Superior temporal gyrus (tissue), 1 donor: ENCODE results near the gene RHEBL1.

Source experiments
- DNase-seq: peaks from one replicate; pipeline ENCODE4 v3.0.0-alpha.2; 2016; ENCODE audit errors: extremely low spot score

The RHEBL1 gene, protein sequence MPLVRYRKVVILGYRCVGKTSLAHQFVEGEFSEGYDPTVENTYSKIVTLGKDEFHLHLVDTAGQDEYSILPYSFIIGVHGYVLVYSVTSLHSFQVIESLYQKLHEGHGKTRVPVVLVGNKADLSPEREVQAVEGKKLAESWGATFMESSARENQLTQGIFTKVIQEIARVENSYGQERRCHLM

DNA sequence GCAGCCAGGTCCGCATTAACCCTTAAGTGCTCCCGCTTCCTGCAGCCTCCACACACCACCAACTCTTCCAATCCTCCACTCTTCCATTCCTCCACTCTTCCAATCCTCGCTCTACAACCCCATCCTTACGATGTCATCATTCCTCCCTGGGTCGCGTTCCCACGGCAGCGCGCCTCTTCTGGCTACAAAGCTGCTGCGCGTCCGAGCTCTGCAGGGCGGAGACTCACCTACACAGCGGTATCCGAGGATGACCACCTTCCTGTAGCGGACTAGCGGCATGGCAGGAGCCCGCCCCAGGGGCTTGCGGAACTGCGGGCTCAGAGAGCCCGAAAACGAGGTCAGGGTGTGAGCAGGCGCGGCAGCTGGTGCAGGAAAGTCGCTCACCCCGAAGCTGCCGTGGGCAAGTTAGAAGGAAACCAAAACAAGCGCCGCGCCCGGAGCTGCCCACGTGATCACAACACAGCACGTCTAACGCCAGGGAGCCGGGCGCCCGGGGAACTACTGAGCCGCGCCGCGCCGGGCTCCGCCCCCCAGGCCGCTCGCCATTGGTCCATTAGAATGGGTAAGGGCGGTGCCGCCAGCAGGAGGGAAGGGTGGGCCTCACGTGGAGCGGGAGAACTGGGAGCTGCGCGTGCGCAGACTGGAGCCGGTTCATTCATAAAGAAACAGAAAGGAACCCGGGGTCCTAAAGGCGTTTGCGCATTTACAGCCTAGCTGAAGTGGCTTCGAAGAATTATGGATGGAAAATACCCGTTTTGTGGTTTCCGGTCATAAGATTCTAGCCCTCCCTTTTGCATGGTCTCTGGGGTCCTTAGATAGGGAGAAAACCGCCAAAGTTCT, at the start of gene RHEBL1:
RHEBL1 (minus strand) TSS at position 473 of the 840 bp plus-strand sequence; CDS start at position 279, 194 bp downstream.
- peak; percentile 96 for DNase-seq

DNA sequence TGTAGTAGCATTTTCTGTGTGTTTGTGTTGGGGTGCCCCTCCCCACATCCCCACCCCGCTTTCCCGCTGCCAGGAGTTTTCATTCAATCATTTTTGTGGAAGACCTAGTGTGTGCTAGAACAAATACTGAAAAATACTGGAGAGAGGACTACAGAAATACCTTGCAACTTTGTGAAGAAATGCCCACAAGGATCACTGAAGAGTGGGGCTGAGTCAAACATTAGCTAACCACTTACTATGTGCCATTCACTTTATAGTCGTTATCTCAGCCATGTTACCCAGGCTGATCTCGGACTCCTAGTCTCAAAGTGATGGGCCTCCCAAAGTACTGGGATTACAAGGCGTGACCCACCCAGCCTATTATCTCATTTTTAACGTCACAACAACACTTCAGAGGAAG, 41.4 kb upstream of the RHEBL1 start:
- no peak for DNase-seq

DNA sequence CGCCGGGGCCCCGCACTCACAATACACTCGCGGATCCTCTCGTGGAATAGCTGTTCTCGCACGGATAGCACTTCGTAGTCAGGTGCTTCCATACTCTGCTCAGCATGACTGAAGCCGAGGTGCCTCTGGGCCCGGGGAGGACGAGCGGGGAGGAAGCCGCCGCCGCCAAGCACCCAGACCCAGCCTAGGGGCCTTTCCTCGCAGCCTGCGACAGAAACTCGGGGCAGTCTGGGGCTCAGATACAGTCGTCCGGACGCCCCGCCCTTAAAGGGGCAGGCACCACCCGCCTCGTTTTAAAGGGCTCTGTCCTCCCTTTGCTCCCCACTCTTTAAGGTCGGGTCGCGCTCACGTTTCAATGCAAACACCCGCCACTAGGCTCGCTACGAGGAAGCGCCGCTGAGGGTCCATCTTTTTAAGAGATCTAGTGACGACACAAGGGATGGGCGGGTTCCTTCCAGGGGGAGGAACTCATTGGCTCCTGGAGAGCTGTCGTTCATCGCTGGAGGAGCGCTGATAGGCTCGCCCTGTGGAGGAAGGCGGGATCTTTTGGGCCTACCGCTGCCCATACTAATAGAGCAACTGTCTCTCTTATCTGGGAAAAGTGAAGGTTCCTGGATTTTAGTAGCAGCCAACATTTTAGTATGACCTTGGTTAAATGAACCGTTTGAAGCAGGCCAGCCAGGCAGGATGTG, 40.8 kb upstream of the RHEBL1 start, which contains the start of gene LMBR1L:
LMBR1L (minus strand) TSS at position 384 of the 692 bp plus-strand sequence; CDS start at position 92, 292 bp downstream.
- DNase-seq: peak; percentile 99

DNA sequence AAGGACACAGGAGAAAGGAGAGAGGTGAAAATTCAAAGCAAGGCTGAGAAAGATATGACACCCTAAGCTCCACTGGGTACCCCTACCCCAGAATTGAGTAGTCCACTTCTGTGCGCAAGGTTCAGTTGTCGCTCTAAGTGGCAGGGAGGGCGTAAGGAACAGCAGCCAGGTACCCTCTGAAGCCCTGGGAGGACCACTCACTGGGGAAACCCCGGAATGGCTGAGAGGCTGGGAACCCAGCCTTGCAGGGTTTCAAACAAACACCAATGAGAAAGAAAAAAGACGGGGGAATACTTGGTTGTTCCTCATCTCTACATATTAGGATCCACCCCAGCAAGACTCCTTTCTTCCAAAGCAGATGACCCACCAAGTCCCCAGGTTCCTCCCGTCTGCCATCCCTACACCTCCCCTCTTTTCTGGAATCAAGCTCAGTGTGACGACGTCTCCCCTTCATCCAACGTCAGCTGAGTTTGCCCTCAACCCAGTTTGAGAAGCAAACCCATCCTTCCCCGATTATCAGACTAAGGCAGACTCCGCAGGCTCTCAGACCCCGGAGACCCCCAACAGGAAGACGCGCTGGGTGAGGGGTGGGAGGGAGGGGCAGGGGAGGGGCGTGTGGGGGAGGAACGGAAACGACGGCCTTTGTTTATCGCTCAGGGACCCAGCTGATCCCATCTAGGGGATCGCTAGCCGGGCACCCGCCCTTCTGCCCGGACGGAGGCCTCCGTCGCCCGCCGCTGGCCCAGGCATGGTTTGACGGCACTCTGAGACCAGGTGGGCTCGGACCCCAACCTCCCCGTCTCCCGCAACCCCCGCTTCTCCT, 40.1 kb upstream of the RHEBL1 start:
- DNase-seq: no peak

DNA sequence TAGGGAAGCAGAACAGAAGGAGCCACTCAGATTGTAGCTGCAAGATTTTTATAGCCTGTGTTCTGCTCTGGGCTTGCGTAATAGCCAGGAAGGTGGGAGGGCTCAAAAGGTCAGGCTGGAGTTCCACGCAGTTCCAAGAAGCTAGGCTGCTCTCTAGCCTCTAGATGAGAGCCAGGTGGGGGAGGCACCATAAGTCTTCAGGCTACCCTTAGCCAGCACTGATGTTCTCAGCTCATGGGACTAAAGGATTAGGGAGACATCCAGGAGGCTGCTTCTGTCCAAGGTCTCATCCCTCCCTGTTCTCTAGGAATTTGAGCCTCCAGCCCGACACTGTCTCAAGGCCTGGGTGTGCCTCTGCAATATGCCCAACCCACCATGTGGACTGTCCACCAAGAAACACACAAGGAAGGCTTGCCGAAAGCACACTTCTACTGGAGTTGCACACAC, 39.2 kb upstream of the RHEBL1 start:
- DNase-seq: no peak

DNA sequence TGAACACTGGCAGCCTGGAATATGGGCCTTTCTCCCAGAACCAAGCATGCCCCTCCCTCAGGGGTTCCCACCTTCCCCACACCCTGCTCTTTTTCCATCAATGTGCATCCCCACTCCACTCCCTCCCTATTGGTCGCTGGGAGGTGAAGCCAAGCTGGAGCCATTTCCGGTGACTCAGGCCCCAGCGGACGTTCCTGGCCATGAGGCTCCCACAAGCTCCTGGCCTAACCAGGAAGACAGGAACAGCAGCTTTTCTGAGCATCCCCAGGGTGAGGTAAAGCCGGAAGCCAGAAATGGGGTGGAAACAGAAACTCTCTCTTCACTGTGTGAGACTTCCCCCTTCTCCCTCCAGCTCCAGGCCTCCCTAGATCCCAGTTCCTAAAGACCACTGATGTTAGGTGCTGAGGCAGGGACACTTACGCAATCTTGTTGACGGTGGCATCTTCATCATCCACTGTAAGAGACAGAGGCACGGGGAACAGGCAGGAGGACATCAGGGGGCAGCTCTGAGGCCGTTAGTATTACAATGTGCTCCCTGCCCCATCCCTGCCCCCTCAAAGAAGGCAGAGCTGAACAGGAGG, 35.8 kb upstream of the RHEBL1 start:
- no peak for DNase-seq

DNA sequence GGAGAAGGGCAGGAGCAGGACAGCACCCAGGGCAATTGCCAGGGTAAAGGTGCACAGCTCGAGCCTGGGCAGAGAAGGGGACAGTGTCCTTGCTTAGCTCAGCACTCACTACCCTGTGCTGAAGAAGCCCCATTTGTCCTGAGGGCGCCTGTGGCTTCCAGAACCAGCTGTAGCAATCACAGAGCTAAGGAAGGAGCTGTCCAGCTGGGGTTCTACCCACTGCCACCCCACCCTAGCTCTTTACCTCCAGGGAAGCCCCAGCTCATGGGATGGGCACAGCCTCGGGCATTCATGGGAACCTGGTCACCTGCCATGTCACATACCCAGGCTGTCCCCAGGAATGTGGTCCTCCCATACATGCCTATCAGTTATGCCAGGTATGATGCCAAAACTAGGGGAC, 35.0 kb upstream of the RHEBL1 start:
- no peak for DNase-seq

DNA sequence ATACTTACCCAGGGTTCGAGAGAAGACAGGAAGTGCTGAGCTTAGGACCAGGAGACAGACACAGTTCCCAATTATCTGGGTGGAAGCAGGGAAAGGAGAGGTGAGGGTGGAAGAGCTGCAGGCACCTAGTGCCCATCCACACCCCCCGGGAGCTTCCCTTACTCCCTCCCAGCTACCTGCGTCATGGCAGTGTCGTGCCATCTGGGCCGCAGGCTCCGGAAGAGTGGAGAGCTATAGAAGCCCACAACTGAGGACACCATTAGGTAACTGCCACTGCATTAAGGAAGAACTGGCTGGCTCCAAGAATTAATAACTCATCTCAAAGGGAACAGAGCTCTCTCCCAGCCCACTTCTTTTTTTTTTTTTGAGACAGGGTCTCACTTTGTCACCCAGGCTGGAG, 30.6 kb upstream of the RHEBL1 start:
- DNase-seq: no peak

DNA sequence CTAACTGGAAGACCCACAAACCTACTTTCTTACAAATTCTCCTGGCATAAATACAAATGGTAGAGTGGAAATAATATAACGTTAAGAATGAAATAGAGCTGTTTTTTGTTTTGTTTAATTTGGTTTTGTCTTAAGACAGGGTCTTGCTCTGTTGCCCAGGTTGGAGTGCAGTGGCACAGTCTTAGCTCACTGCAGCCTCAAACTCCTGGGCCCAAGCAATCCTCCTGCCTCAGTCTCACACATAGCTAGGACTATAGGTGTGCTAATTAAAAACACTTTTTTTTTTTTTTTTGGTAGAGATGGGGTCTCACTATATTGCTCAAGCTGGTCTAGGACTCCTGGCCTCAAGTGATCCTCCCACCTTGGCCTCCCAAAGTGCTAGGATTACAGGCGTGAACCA, 28.9 kb upstream of the RHEBL1 start:
- DNase-seq: no peak

DNA sequence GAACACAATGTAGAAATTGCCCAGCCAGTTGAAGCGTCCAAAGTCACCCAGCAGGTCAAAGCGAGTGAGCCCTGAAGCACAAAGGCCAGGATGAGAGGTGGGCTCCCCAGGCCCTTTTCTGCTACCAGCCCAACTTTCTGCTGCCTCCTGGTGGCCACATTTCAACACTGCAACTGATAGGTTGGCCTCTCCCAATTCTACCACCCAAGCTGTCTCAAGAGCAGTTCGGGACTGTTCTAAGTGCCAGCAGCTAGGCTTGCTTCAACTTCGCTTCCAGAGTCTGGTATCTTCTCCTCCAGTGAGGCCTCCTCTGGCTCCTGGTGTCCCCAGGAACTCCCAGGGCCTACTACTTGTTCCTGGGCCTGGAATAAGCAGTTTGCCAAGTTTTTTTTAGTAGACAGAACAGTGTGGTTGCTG, 28.3 kb upstream of the RHEBL1 start:
- peak; percentile 73 for DNase-seq

DNA sequence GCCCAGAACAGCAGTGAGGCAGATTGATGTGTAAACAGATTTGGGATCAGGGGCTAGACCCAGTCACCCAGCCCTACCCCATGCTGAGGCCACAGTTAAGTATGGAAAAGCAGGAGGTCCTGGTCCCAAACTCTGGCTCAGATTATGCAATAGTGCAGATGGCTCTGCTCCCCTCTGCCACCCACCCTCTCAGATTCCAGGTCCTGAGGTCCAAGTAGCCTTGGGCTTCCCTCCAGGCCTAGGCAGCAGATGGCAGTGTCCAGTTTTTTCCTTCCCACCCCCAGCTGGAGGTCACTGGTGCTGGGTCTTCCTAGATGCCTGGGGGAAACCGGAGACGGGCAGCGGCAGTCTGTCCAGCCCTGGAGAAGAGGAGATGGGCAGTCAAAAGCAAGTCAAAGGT, 27.6 kb upstream of the RHEBL1 start:
- DNase-seq: no peak

DNA sequence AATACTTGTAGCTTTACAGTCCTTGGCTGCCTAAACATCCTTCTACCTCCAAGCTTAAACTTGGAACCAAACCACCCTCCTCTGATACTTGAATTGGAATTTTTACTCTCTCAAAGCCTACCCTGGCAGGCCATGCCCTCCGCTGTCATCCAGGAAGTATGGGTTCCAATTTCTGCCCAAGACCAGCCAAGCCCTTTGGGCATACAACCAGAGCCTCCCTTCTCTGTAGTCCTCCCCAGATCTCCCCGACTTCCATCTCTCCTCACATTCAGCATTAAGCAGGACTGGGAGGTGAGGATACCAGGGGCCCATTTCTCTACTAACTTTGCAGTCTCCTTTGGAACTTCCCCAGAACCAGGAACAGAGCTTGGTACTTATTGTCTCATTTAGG, 25.2 kb upstream of the RHEBL1 start:
- DNase-seq: no peak

DNA sequence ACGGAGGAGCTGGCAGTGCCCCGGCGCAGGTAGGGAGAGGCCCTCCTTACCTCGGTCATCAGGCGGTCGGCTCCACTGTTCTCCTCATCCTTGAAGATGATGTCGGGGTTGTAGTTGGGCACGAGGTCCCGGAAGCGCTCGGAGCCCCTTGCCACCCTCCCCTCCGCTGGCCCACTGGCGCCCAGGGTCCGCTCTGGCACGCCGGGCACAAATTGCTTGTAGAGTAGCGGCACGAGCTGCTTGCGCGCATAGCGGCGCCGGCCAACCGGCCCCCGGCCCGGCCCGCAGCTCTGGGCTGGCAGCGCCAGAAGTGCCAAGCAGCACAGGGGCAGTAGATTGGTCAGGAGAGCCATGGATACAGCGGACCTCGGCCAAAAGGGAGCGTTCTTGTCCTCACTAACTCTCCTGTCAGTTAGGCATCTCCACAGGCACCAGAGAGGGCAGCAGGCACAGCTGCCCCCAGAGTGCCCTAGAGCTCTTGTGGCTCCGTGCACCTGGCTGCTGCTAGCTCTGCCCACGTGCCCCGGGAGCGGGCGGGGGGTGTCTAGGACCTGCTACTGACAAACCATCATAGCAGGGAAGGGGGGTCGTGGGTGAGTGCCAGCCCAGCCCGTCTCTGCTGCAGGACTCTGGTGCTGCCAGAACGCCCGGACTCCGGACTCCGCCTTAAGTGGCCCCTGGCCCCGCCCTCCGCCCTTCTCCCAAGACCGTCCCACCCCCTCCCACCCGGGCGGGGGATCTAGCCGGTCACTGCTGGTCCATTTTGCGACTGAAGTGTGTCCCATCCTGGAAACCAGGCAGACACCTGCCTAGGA, 24.6 kb upstream of the RHEBL1 start, which contains the start of gene DHH:
DHH (minus strand) TSS at position 642 of the 815 bp plus-strand sequence; CDS start at position 353, 289 bp downstream.
- no peak for DNase-seq

DNA sequence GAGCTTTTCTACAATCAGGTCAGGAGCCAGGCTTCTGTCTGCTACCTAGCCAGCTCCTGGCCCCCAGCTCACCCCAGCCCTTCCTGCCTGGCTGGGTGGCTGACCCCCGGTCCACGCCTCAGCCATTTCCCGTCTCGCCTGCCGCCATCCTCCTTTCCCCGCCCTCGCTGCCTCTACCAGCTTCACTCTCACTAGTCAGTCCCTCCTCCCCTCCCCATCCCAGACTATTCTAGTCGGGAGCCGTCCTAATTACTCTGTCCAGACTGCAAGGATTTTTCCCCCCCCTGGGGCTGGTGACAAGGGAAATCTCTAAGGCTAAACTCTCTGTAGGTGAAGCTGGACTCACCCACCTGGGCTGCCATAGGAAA, 24.0 kb upstream of the RHEBL1 start:
- DNase-seq: no peak

DNA sequence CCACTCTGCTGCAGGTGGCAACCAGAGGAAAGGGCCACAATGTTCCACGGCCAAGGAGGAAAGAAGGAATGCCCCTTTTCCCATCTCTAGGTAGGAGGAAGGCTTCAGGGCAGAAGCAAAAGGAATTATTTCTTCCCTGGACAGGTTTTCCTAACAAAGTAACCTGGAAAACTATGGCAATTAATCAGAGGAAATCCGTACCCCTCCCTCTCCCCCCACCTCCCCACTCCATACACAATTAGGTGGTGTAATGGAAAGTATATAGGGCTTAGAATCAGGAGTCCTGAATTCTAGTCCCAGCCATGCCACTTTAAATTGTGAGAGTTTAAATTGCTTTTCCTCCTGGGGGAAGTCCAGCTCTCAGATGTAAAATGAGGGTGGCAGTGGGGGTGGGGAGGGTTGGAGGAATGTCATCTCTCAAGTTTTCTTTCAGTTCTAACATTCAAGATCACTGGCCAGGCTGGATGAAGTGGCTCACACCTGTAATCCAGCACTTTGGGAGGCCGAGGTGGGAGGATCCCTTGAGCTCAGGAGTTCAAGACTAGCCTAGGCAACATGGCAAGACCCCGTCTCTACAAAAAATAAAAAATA, 23.1 kb upstream of the RHEBL1 start:
- DNase-seq: no peak

DNA sequence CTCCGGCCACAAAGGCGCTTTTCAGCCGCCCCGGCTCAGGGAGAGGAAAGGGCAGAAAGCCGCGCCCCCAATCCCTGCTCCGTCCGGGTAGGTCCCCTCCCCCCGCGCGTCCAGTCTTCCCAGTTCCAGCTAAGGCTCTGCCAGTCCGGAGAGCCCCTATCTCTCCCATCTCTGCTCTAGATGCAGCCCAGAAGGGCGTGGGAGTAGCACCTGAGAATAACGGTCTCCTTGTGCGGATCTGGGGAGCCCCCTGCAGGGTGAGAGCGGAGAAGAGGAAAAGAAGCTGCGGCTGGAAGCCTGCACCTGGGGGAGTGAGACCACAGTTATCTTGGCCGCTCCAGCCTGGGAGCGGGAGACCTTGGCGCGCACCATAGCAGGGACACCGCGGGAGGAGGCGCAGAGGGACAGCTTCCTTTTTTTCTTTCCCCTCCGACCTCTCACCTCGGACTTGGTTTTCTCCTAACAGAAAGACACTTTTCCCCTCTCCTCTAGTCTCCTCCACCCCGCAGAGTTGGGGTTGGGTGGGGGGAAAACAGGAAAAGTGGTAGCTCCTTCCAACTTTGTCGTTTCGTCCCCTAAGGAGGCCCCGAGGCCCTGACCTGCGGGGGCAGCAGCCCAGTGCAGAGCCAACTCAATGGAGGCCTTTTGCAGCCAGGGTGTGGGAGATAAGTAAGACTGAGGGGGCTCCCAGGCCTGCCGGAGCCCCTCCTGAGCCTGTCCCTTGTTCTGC, 22.5 kb upstream of the RHEBL1 start:
- DNase-seq: peak; percentile 37

DNA sequence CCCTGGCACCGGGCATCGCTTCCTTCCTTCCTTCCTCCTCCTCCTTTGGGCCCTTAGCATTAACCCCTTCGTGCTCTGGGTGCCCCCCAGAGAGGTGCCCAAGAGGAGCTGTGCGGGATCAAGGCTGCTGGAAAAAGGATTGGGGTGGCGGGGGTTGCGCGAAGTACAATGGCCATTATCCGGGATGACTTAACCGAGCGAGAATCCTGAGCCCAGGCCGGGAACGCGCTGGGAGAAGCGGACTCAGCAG, 22.0 kb upstream of the RHEBL1 start:
- DNase-seq: no peak

DNA sequence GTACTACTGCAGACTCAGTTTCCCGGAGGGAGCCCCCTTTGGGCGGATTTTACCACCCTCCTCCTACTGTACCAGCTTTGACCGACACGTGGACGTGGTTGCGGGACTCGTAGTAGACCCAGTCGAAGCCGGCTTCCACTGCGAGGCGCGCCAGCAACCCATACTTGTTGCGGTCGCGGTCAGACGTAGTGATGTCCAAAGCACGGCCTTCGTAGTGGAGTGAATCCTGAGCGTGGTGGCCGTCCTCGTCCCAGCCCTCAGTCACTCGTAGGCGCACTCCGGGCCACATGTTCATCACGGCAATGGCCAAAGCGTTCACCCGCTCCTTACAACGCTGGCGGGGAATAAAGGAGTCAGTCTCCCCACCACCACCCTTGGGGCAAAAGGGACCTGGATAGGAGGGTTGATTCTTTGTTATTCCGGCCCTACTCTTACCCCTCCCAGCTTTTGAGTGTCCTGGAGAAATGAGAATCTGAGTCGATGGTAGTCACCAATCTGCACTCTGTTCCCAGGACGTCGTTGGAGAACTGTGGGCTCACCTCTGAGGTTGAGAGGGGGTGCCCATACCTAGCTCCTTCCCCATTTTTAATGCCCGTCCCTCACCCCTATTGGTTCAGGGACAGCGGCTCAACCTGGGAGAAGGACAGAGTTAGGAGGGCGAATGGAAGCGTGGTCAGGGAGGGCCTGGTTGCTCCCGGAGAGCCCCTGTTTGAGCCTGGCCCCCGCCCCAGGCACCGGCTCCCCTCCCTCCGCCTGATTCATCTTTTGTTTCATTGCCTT, 21.5 kb upstream of the RHEBL1 start:
- no peak for DNase-seq
